LNCaP clone FGC (cell line): ENCODE data around the gene HLA-E.
"Not testable (repeated sequence)": the region's sequence is repeated elsewhere in the genome, so short reads cannot be mapped to it uniquely, and the experiment has no call there.

Experiments used
- DNase-seq: peaks from one replicate; pipeline ENCODE4 v3.0.0-alpha.2; 2011; ENCODE audit warnings: low read depth
- H3K4me3 ChIP-seq: 2 replicates; pipeline ENCODE4 v1.5.1; 2011; ENCODE audit warnings: mild to moderate bottlenecking, low read depth, low read length, control low read depth
- CTCF ChIP-seq: IDR thresholded peaks from 2 replicates; pipeline ENCODE4 v1.5.1; 2012; ENCODE audit warnings: mild to moderate bottlenecking; ENCODE audit not compliant: control insufficient read depth, insufficient read depth; ENCODE audit errors: extremely low read depth

HLA-E gene

GRCh38 chr6:30481211-30481964 lies 7.9 kb upstream of the HLA-E start:
- DNase-seq, result no peak
- no peak overlapping the region for H3K4me3 ChIP-seq
- TF ChIP-seq CTCF, result no peak

- not testable (repeated sequence) for DNase-seq, H3K4me3 ChIP-seq
- peak; percentile 80 for TF ChIP-seq CTCF
Observed at GRCh38 chr6:30481965-30482644, 7.2 kb upstream of the HLA-E start.

GRCh38 chr6:30483677-30484279 lies 5.5 kb upstream of the HLA-E start:
- DNase-seq, result peak; percentile 4
- H3K4me3 ChIP-seq, result no peak overlapping the region
- peak; percentile 37 for TF ChIP-seq CTCF

- no peak for TF ChIP-seq CTCF
- DNase-seq, result no peak
- no peak overlapping the region for H3K4me3 ChIP-seq
Observed at GRCh38 chr6:30485236-30485635, 4.1 kb upstream of the HLA-E start.

GRCh38 chr6:30487926-30488325 lies 1.4 kb upstream of the HLA-E start:
- DNase-seq, result no peak
- TF ChIP-seq CTCF, result no peak
- H3K4me3 ChIP-seq, result no peak overlapping the region

- not testable (repeated sequence) for H3K4me3 ChIP-seq, DNase-seq
Observed at GRCh38 chr6:30488697-30489080, 620 bp upstream of the HLA-E start.

- TF ChIP-seq CTCF, result no peak
- peak overlapping the region; percentile 72 for H3K4me3 ChIP-seq
- no peak for DNase-seq
Observed at GRCh38 chr6:30490026-30490876, 942 bp downstream of the HLA-E start.

DNA sequence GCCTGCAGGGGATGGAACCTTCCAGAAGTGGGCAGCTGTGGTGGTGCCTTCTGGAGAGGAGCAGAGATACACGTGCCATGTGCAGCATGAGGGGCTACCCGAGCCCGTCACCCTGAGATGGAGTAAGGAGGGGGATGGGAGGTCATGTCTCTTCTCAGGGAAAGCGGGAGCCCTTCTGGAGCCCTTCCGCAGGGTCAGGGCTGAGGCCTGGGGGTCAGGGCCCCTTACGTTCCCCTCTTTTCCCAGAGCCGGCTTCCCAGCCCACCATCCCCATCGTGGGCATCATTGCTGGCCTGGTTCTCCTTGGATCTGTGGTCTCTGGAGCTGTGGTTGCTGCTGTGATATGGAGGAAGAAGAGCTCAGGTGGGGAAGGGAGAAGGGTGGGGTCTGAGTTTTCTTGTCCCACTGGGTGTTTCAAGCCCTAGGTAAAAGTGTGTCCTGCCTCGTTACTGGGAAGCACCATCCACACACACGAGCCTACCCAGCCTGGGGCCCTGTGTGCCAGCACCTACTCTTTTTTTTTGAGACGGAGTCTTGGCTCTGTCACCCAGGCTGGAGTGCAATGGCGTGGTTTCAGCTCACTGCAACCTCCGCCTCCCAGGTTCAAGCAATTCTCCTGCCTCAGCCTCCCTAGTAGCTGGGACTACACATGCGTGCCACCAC lies 2.1 kb downstream of the HLA-E start:
- DNase-seq, H3K4me3 ChIP-seq: not testable (repeated sequence)
